Upper lobe of left lung (tissue), 4 donors: Measurements from ENCODE around the gene ALDH5A1.

ENCODE experiments used
- EP300 ChIP-seq, 4 donors: sonication (generic); formaldehyde crosslinking; IDR thresholded peaks; one replicate each; pipeline ENCODE4 v1.5.1; 2017; ENCODE audit warnings: antibody characterized with exemption in 4 of 4, control low read depth in 2 of 4
- POLR2A ChIP-seq, 4 donors: fragments of 450-650 bp; IDR thresholded peaks; one replicate each; pipeline ENCODE4 v1.5.1; 2016 to 2017; ENCODE audit warnings: antibody characterized with exemption in 4 of 4, mild to moderate bottlenecking in 2 of 4
- POLR2AphosphoS5 ChIP-seq, 2 donors: sonication (generic); formaldehyde crosslinking; IDR thresholded peaks; one replicate each; pipeline ENCODE4 v1.5.1; 2017; ENCODE audit warnings: antibody characterized with exemption in 2 of 2
- TF ChIP-seq, protein P1 (sequence below), 6 experiments: fragments of 450-650 bp in 4 of 6; fragments of 200-600 bp in 2 of 6; sonication (generic) in 2 of 6; IDR thresholded peaks; one replicate each; pipeline ENCODE4 v1.5.1; 2016 to 2019; ENCODE audit warnings: antibody characterized with exemption in 6 of 6

- no peak for TF ChIP-seq POLR2AphosphoS5 (IDR thresholded peaks at IDR 0.05)
- TF ChIP-seq, protein P1, sequence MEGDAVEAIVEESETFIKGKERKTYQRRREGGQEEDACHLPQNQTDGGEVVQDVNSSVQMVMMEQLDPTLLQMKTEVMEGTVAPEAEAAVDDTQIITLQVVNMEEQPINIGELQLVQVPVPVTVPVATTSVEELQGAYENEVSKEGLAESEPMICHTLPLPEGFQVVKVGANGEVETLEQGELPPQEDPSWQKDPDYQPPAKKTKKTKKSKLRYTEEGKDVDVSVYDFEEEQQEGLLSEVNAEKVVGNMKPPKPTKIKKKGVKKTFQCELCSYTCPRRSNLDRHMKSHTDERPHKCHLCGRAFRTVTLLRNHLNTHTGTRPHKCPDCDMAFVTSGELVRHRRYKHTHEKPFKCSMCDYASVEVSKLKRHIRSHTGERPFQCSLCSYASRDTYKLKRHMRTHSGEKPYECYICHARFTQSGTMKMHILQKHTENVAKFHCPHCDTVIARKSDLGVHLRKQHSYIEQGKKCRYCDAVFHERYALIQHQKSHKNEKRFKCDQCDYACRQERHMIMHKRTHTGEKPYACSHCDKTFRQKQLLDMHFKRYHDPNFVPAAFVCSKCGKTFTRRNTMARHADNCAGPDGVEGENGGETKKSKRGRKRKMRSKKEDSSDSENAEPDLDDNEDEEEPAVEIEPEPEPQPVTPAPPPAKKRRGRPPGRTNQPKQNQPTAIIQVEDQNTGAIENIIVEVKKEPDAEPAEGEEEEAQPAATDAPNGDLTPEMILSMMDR (IDR thresholded peaks at IDR 0.05) = no peak
- TF ChIP-seq POLR2A (IDR thresholded peaks at IDR 0.05) = no peak
- TF ChIP-seq EP300 (IDR thresholded peaks at IDR 0.05) = no peak
Measured at GRCh38 chr6:24464253-24465038, 30.3 kb upstream of the ALDH5A1 start.
